ENCODE results near the gene DUSP11.
A peak's percentile ranks its signal among the peaks of the same experiment; 100 is the strongest.

DUSP11 gene

GRCh38 chr2:73749314-73749713 lies 30.6 kb downstream of the DUSP11 start:
- no peak overlapping the region for H3K4me3 ChIP-seq (ENCODE audit: low read depth, low read length)
- TF ChIP-seq, protein P1, sequence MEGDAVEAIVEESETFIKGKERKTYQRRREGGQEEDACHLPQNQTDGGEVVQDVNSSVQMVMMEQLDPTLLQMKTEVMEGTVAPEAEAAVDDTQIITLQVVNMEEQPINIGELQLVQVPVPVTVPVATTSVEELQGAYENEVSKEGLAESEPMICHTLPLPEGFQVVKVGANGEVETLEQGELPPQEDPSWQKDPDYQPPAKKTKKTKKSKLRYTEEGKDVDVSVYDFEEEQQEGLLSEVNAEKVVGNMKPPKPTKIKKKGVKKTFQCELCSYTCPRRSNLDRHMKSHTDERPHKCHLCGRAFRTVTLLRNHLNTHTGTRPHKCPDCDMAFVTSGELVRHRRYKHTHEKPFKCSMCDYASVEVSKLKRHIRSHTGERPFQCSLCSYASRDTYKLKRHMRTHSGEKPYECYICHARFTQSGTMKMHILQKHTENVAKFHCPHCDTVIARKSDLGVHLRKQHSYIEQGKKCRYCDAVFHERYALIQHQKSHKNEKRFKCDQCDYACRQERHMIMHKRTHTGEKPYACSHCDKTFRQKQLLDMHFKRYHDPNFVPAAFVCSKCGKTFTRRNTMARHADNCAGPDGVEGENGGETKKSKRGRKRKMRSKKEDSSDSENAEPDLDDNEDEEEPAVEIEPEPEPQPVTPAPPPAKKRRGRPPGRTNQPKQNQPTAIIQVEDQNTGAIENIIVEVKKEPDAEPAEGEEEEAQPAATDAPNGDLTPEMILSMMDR (IDR thresholded peaks at IDR 0.05; ENCODE audit: low read depth, low read length) = no peak

DNA sequence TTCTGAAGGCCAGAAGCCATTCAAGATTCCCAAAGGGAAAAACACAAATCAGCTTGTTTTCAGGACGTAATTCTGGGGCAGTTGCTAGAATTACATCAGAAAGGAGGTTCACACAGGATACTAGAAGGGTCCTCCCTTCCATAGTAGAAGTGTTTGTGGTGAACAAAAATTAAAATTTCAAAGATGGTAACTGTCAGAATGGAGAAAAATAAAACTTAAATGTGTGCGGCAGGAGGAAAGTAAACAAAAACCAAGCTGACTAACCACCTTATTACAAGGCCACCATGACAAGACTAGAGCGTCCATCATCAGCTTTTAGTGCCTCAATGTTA lies 33.1 kb downstream of the DUSP11 start:
- no peak overlapping the region for H3K4me3 ChIP-seq (ENCODE audit: low read depth, low read length)
- TF ChIP-seq, protein P1 (IDR thresholded peaks at IDR 0.05; ENCODE audit: low read depth, low read length) = no peak

GRCh38 chr2:73746015-73746876 lies 33.7 kb downstream of the DUSP11 start:
- TF ChIP-seq, protein P1 (IDR thresholded peaks at IDR 0.05; ENCODE audit: low read depth, low read length) = no peak
- no peak overlapping the region for H3K4me3 ChIP-seq (ENCODE audit: low read depth, low read length)

GRCh38 chr2:73740767-73741166 lies 39.1 kb downstream of the DUSP11 start:
- TF ChIP-seq, protein P1 (IDR thresholded peaks at IDR 0.05; ENCODE audit: low read depth, low read length) = no peak
- no peak overlapping the region for H3K4me3 ChIP-seq (ENCODE audit: low read depth, low read length)

GRCh38 chr2:73739101-73739500 lies 40.8 kb downstream of the DUSP11 start:
- TF ChIP-seq, protein P1 (IDR thresholded peaks at IDR 0.05; ENCODE audit: low read depth, low read length) = no peak
- H3K4me3 ChIP-seq (ENCODE audit: low read depth, low read length) = no peak overlapping the region

GRCh38 chr2:73736855-73737779 lies 42.8 kb downstream of the DUSP11 start, which contains the start of gene TPRKB:
Gene TPRKB (minus strand): TSS chr2:73737345. CDS start chr2:73734569, 2,776 bp downstream.
- TF ChIP-seq, protein P1 (IDR thresholded peaks at IDR 0.05; ENCODE audit: low read depth, low read length) = no peak
- H3K4me3 ChIP-seq (ENCODE audit: low read depth, low read length) = peak within 1 kb of the TSS; percentile 83
